IMR-90 (cell line): ENCODE measurements around the gene ITPR2. TPM values are rescaled to one million over a fixed set of nuclear protein-coding genes. Genes with fewer than 3 reads are reported as not detected.

Experiments used
- ATAC-seq: fragments of 200-7000 bp; cut with Tn5 transposase; 2 replicates; pipeline ENCODE4 v1.9.1; 2020; ENCODE audit warnings: low read depth, mild to moderate bottlenecking, moderate library complexity
- BruUV-seq: library from RNA; stranded (reverse); fragments of 400-500 nt; replicated peaks from 2 replicates; lab custom pipeline; 2021; lab: Mats Ljungman, UMichigan
- CTCF ChIA-PET: fragments of 300-600 bp; formaldehyde crosslinking; extraction: SDS; loops from one replicate; lab custom pipeline; 2021; ENCODE audit warnings: antibody characterized with exemption; lab: Yijun Ruan, JAX
- POLR2A ChIA-PET: fragments of 300-600 bp; sonication (Branson Sonifier 250); formaldehyde crosslinking; loops from one replicate; lab custom pipeline; 2022; ENCODE audit warnings: antibody characterized with exemption; ENCODE audit not compliant: unreplicated experiment; lab: Charles Lee
- DNase-seq: peaks from one replicate; pipeline ENCODE4 v3.0.0; 2013
- H2AFZ ChIP-seq: replicated peaks from 2 replicates; pipeline ENCODE3; 2013; ENCODE audit warnings: low read length, mild to moderate bottlenecking; ENCODE audit not compliant: poor library complexity
- H2AK5ac ChIP-seq: 2 replicates; pipeline ENCODE4 v1.6.1; 2013; ENCODE audit warnings: low read depth, low read length, inconsistent platforms
- H2AK9ac ChIP-seq: replicated peaks from 2 replicates; pipeline ENCODE3; 2013; ENCODE audit warnings: mild to moderate bottlenecking, low read depth, low read length, moderate library complexity; ENCODE audit not compliant: poor library complexity
- H2BK120ac ChIP-seq: 2 replicates; pipeline ENCODE4 v1.6.1; 2013; ENCODE audit warnings: low read depth, low read length, inconsistent platforms
- H2BK15ac ChIP-seq: 3 replicates; pipeline ENCODE4 v1.6.1; 2013; ENCODE audit warnings: low read depth, low read length, inconsistent platforms
- H2BK20ac ChIP-seq: 2 replicates; pipeline ENCODE4 v1.6.1; 2013; ENCODE audit warnings: low read depth, mild to moderate bottlenecking, inconsistent platforms, low read length, moderate library complexity
- H2BK5ac ChIP-seq: 2 replicates; pipeline ENCODE4 v1.6.1; 2013; ENCODE audit warnings: mild to moderate bottlenecking, low read depth, low read length, inconsistent platforms; ENCODE audit not compliant: poor library complexity, severe bottlenecking
- H3K14ac ChIP-seq: replicated peaks from 2 replicates; pipeline ENCODE4 v1.6.1; 2013; ENCODE audit warnings: low read depth, low read length, inconsistent platforms
- H3K18ac ChIP-seq: 2 replicates; pipeline ENCODE4 v1.6.1; 2013; ENCODE audit warnings: low read depth, low read length, control low read depth
- H3K23ac ChIP-seq: 2 replicates; pipeline ENCODE4 v1.6.1; 2013; ENCODE audit warnings: low read depth, low read length, inconsistent platforms
- H3K27ac ChIP-seq: 2 replicates; pipeline ENCODE4 v1.5.1; 2013; ENCODE audit warnings: mild to moderate bottlenecking, control low read depth, low read length; ENCODE audit not compliant: insufficient read depth
- H3K27me3 ChIP-seq: 2 replicates; pipeline ENCODE4 v1.6.1; 2013; ENCODE audit warnings: low read length; ENCODE audit not compliant: control insufficient read depth, insufficient read depth
- H3K36me3 ChIP-seq: 2 replicates; pipeline ENCODE4 v1.6.1; 2013; ENCODE audit warnings: low read length, mixed read lengths; ENCODE audit not compliant: control insufficient read depth, insufficient read depth
- H3K4ac ChIP-seq: 2 replicates; pipeline ENCODE4 v1.6.1; 2013; ENCODE audit warnings: low read depth, low read length, inconsistent platforms
- H3K4me1 ChIP-seq: 2 replicates; pipeline ENCODE4 v1.6.1; 2013; ENCODE audit warnings: low read length, mixed read lengths; ENCODE audit not compliant: control insufficient read depth, insufficient read depth
- H3K4me2 ChIP-seq: 2 replicates; pipeline ENCODE4 v1.6.1; 2013; ENCODE audit warnings: low read depth, mild to moderate bottlenecking, control low read depth, low read length, moderate library complexity
- H3K4me3 ChIP-seq: 2 replicates; pipeline ENCODE4 v1.5.1; 2013; ENCODE audit warnings: low read depth, mild to moderate bottlenecking, control low read depth, low read length, moderate library complexity; ENCODE audit not compliant: insufficient read depth
- H3K56ac ChIP-seq: 2 replicates; pipeline ENCODE4 v1.6.1; 2013; ENCODE audit warnings: low read length, inconsistent platforms; ENCODE audit not compliant: insufficient read depth; ENCODE audit errors: extremely low read depth
- H3K79me1 ChIP-seq, 2 experiments: 2 replicates each; pipeline ENCODE4 v1.6.1; 2013; ENCODE audit warnings: low read length in 2 of 2, inconsistent platforms in 1 of 2, low read depth in 1 of 2
- H3K9ac ChIP-seq: 2 replicates; pipeline ENCODE4 v1.6.1; 2013; ENCODE audit warnings: low read depth, low read length, control low read depth
- H3K9me1 ChIP-seq: 2 replicates; pipeline ENCODE4 v1.6.1; 2013; ENCODE audit warnings: low read length, inconsistent platforms; ENCODE audit not compliant: insufficient read depth
- H3K9me3 ChIP-seq: 2 replicates; pipeline ENCODE4 v1.6.1; 2013; ENCODE audit warnings: low read length; ENCODE audit not compliant: control insufficient read depth, insufficient read depth
- H4K20me1 ChIP-seq: 2 replicates; pipeline ENCODE4 v1.6.1; 2013; ENCODE audit warnings: low read length, inconsistent platforms; ENCODE audit not compliant: insufficient read depth
- H4K5ac ChIP-seq: 2 replicates; pipeline ENCODE4 v1.6.1; 2013; ENCODE audit warnings: mild to moderate bottlenecking, low read depth, low read length, control low read depth
- H4K8ac ChIP-seq, 2 experiments: 2 replicates each; pipeline ENCODE4 v1.6.1; 2013; ENCODE audit warnings: low read depth in 2 of 2, low read length in 2 of 2, control low read depth in 1 of 2, inconsistent platforms in 1 of 2
- H4K91ac ChIP-seq: 2 replicates; pipeline ENCODE4 v1.6.1; 2013; ENCODE audit warnings: low read depth, low read length, inconsistent platforms; ENCODE audit not compliant: insufficient read depth
- BHLHE40 ChIP-seq: fragments of 150-350 bp; IDR thresholded peaks from 2 replicates; pipeline ENCODE4 v1.6.1; 2016; ENCODE audit warnings: mild to moderate bottlenecking, low read depth, low read length
- CEBPB ChIP-seq: IDR thresholded peaks from 2 replicates; pipeline ENCODE4 v1.6.1; 2012; ENCODE audit warnings: low read depth, low read length, improper control_type of control experiment
- CHD1 ChIP-seq: IDR thresholded peaks from 2 replicates; pipeline ENCODE4 v1.6.1; 2012; ENCODE audit warnings: low read depth, low read length, improper control_type of control experiment
- ELK1 ChIP-seq: fragments of 150-350 bp; IDR thresholded peaks from 2 replicates; pipeline ENCODE4 v1.6.1; 2016; ENCODE audit warnings: low read depth, mild to moderate bottlenecking, low read length, moderate library complexity, borderline replicate concordance
- FOS ChIP-seq: fragments of 150-350 bp; IDR thresholded peaks from 2 replicates; pipeline ENCODE4 v1.6.1; 2016; ENCODE audit warnings: low read depth, low read length
- MAFK ChIP-seq: IDR thresholded peaks from 2 replicates; pipeline ENCODE4 v1.6.1; 2012; ENCODE audit warnings: low read depth, low read length, improper control_type of control experiment
- MAZ ChIP-seq: IDR thresholded peaks from 2 replicates; pipeline ENCODE4 v1.6.1; 2012; ENCODE audit warnings: low read depth, mild to moderate bottlenecking, low read length, improper control_type of control experiment, moderate library complexity, borderline replicate concordance
- MXI1 ChIP-seq: IDR thresholded peaks from 2 replicates; pipeline ENCODE4 v1.6.1; 2012; ENCODE audit warnings: low read depth, mild to moderate bottlenecking, low read length, moderate library complexity, borderline replicate concordance
- POLR2A ChIP-seq: IDR thresholded peaks from 2 replicates; pipeline ENCODE4 v1.6.1; 2012; ENCODE audit warnings: mild to moderate bottlenecking, low read depth, low read length
- RAD21 ChIP-seq: IDR thresholded peaks from 2 replicates; pipeline ENCODE4 v1.6.1; 2012; ENCODE audit warnings: low read length, improper control_type of control experiment
- RCOR1 ChIP-seq: IDR thresholded peaks from 2 replicates; pipeline ENCODE4 v1.6.1; 2012; ENCODE audit warnings: mild to moderate bottlenecking, low read length, improper control_type of control experiment; ENCODE audit not compliant: insufficient replicate concordance
- RFX5 ChIP-seq: IDR thresholded peaks from 2 replicates; pipeline ENCODE4 v1.8.0; 2012; ENCODE audit warnings: low read depth, mild to moderate bottlenecking, low read length, moderate library complexity
- SMC3 ChIP-seq: fragments of 150-350 bp; IDR thresholded peaks from 2 replicates; pipeline ENCODE4 v1.6.1; 2016; ENCODE audit warnings: low read depth, mild to moderate bottlenecking, antibody characterized with exemption, low read length, moderate library complexity
- WGBS, 2 experiments: methylation state at CpG; one replicate each; pipeline versions ENCODE4 v1.1.5 to v1.1.7; 2013; ENCODE audit warnings: missing lambda C conversion rate in 2 of 2; ENCODE audit not compliant: insufficient read length in 1 of 2; ENCODE audit errors: extremely low coverage in 2 of 2; 5-methylcytosine and 5-hydroxymethylcytosine counted together
- dilution Hi-C: fragments of 300-500 bp; cut with HindIII; formaldehyde crosslinking; loops from one replicate; pipeline ENCODE4 v1.14.3; 2018; ENCODE audit warnings: low sequenced_read_pairs; ENCODE audit not compliant: unreplicated experiment
- in situ Hi-C: fragments of 300-500 bp; cut with MboI; formaldehyde crosslinking; loops from 3 replicates; pipeline ENCODE4 v1.14.3; 2019; ENCODE audit warnings: low sequenced_read_pairs, inconsistent platforms, mixed read lengths
- intact Hi-C: fragments of 100-400 bp; cut with micrococcal nuclease; formaldehyde crosslinking; loops from 2 replicates; pipeline ENCODE4 v1.10.0; 2022
- polyA plus RNA-seq, 3 experiments: library from polyadenylated mRNA; depleted of rRNA; stranded (reverse); fragments of >200 nt; gene quantifications; 2 replicates each; pipeline ENCODE4 v1.2.3, GENCODE V29; 2012; ENCODE audit warnings: low replicate concordance in 1 of 3
- total RNA-seq: library from RNA; depleted of rRNA; stranded (reverse); fragments of >200 nt; gene quantifications from 2 replicates; pipeline ENCODE4 v1.2.3, GENCODE V29; 2012
- TF ChIP-seq, protein P1 (sequence below): fragments of 150-350 bp; IDR thresholded peaks from 2 replicates; pipeline ENCODE4 v1.6.1; 2017; ENCODE audit warnings: mild to moderate bottlenecking, antibody characterized with exemption, low read length, low read depth
- TF ChIP-seq, protein P2 (sequence below): conservative IDR thresholded peaks from 2 replicates; pipeline ENCODE4 v1.5.1; 2012; ENCODE audit warnings: mild to moderate bottlenecking, low read depth, low read length, improper control_type of control experiment

The ITPR2 gene
- total and polyA plus RNA-seq, 2 of the 4 experiments (the other 2 are of a cell fraction), result 1.2 to 9.0 TPM

GRCh38 chr12:26732005-26732908 lies 100.7 kb downstream of the ITPR2 start:
- no TSS peak for BruUV-seq
- no peak overlapping the region for H3K14ac ChIP-seq
- H3K27me3 ChIP-seq, result no peaks in the 10 kb centered on the region
- no peak overlapping the region for H3K9ac ChIP-seq
- DNase-seq (no peak), ATAC-seq (no peak)
- H3K27ac ChIP-seq, result no peak overlapping the region
- POLR2A ChIA-PET, result interaction anchor here (0.6 kb wide), 1 partner anchor 38 kb away, joined by 3 read pairs; no protein-coding TSS in a partner anchor
- no peak overlapping the region for H4K91ac ChIP-seq
- H2BK120ac ChIP-seq, result no peak overlapping the region
- H2AK5ac ChIP-seq, result no peak overlapping the region
- H4K8ac ChIP-seq, result no peak overlapping the region
- no peak overlapping the region for H3K23ac ChIP-seq
- H2BK15ac ChIP-seq, result no peak overlapping the region
- H4K5ac ChIP-seq, result no peak overlapping the region
- H3K9me1 ChIP-seq, result no peaks in the 10 kb centered on the region
- intact Hi-C loops, result no loop called here
- no peaks in the 10 kb centered on the region for H3K4me1 ChIP-seq
- CTCF ChIA-PET, result no interaction called here
- no peak overlapping the region for H3K4ac ChIP-seq
- H3K56ac ChIP-seq, result no peak overlapping the region
- no peaks in the 10 kb centered on the region for H3K79me1 ChIP-seq
- no peaks in the 10 kb centered on the region for H4K20me1 ChIP-seq
- no peak overlapping the region for H2AK9ac ChIP-seq
- no peak overlapping the region for H3K4me3 ChIP-seq
- no peak overlapping the region for H2BK20ac ChIP-seq
- no peak overlapping the region for H2BK5ac ChIP-seq
- in situ Hi-C loops, result no loop called here
- no peaks in the 10 kb centered on the region for H3K9me3 ChIP-seq
- H3K36me3 ChIP-seq, result no peaks in the 10 kb centered on the region
- no peak overlapping the region for H3K4me2 ChIP-seq
- H3K18ac ChIP-seq, result no peak overlapping the region
- no peak overlapping the region for H2AFZ ChIP-seq
- dilution Hi-C loops, result no loop called here
- 100% methylated on average over 1 of the region's 6 CpGs; no CpG with 5 or more reads in 1 of the 2 experiments for WGBS, 2 experiments
- no peak for TF ChIP-seq SMC3
- TF ChIP-seq RFX5, result no peak
- TF ChIP-seq RAD21, result no peak
- no peak for TF ChIP-seq ELK1
- TF ChIP-seq POLR2A, result no peak
- TF ChIP-seq FOS, result no peak
- TF ChIP-seq MAZ, result no peak
- TF ChIP-seq MAFK, result no peak
- TF ChIP-seq BHLHE40, result no peak
- TF ChIP-seq, protein P1, sequence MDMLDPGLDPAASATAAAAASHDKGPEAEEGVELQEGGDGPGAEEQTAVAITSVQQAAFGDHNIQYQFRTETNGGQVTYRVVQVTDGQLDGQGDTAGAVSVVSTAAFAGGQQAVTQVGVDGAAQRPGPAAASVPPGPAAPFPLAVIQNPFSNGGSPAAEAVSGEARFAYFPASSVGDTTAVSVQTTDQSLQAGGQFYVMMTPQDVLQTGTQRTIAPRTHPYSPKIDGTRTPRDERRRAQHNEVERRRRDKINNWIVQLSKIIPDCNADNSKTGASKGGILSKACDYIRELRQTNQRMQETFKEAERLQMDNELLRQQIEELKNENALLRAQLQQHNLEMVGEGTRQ, result no peak
- no peak for TF ChIP-seq RCOR1
- TF ChIP-seq, protein P2, sequence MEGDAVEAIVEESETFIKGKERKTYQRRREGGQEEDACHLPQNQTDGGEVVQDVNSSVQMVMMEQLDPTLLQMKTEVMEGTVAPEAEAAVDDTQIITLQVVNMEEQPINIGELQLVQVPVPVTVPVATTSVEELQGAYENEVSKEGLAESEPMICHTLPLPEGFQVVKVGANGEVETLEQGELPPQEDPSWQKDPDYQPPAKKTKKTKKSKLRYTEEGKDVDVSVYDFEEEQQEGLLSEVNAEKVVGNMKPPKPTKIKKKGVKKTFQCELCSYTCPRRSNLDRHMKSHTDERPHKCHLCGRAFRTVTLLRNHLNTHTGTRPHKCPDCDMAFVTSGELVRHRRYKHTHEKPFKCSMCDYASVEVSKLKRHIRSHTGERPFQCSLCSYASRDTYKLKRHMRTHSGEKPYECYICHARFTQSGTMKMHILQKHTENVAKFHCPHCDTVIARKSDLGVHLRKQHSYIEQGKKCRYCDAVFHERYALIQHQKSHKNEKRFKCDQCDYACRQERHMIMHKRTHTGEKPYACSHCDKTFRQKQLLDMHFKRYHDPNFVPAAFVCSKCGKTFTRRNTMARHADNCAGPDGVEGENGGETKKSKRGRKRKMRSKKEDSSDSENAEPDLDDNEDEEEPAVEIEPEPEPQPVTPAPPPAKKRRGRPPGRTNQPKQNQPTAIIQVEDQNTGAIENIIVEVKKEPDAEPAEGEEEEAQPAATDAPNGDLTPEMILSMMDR, result no peak
- TF ChIP-seq MXI1, result no peak
- no peak for TF ChIP-seq CEBPB
- no peak for TF ChIP-seq CHD1
